HG03108 (cell line): Measurements from ENCODE around the gene GLYATL1B.
"Not testable (repeated sequence)": the region's sequence is repeated elsewhere in the genome, so short reads cannot be mapped to it uniquely, and the experiment has no call there.

Source experiments
- ATAC-seq: cut with Tn5 transposase; IDR thresholded peaks from one replicate; pipeline ENCODE4 v1.9.1; 2021; ENCODE audit warnings: moderate library complexity; ENCODE audit not compliant: unreplicated experiment

Gene GLYATL1B, protein sequence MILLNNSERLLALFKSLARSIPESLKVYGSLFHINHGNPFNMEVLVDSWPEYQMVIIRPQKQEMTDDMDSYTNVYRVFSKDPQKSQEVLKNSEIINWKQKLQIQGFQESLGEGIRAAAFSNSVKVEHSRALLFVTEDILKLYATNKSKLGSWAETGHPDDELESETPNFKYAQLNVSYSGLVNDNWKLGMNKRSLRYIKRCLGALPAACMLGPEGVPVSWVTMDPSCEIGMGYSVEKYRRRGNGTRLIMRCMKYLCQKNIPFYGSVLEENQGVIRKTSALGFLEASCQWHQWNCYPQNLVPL

DNA sequence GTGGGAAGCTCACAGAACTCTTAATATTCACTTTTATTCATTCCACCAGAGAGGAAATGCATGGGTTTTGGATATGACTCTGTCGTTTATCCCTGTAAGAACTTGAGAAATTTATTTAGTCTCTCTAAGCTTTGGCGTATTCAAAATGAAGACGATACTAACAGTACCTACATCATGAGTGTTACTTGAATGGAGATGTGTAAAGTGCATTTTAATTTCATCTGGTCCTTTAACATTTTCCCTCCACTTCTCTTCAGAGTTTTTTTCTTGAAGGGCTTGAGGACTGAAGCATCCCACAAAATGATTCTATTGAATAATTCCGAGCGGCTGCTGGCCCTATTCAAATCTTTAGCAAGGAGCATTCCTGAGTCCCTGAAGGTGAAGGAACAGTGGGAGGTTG, at the start of gene GLYATL1B:
Gene GLYATL1B, plus strand, starts transcription at position 301 of the 400 bp plus-strand sequence. Its CDS starts 0 bp downstream, at position 301.
- not testable (repeated sequence) for ATAC-seq

DNA sequence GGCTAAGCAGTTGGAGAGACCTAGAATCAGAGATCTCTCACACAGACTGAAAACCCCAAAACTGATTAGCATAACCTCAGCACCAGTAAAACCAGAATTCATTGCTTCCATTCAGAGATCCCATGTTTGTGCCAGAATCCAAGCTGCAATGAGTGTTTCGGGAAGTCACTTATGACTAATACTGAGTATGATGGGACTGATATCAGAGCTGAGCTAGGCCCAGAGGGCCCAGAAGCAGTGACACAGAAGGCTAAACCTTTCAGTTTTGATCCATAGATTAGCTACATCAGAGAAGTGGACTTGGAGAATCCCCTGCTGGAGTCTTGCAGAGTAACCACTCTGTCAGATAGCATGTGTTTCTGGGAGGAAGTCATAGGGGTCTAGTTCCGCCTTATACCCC, 49.6 kb upstream of the GLYATL1B start:
- not testable (repeated sequence) for ATAC-seq

DNA sequence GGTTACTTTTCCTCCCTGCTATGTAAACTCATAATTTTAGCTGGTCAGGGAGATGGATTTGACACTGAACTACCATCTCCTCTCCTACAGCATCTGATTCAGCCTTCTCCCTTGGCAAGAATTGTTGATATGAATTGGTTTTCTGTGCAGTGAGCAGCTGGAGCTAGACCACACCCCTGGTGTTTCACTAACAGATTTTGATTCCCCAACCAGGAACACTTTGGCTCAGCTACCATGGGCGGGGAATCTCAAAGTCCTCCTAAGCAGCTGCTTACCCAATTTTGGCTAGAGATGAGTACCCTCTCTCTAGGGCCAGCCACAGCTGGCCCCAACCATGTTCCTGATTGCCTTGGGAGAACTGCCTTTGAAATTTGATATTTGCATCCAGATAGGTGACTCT, 48.7 kb upstream of the GLYATL1B start:
- not testable (repeated sequence) for ATAC-seq

DNA sequence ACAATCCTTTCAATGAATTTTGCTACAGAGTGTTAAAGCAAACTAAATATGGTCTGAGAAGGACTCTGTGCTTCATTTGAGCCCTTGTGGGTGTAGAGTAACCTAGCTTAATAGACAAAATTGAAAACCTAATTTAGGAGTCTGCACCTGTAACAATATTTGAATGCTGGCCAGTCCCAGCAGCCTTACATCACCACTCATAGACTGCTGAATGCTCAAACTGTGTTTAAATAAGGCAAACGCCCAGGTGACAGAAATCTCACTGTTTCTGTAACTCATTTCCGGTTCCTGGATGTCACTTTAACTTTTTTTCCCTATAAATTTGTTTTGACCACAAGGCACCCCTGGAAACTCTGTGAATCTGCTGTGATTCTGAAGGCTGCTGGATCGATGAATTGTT, 45.5 kb upstream of the GLYATL1B start:
- ATAC-seq, result no peak

DNA sequence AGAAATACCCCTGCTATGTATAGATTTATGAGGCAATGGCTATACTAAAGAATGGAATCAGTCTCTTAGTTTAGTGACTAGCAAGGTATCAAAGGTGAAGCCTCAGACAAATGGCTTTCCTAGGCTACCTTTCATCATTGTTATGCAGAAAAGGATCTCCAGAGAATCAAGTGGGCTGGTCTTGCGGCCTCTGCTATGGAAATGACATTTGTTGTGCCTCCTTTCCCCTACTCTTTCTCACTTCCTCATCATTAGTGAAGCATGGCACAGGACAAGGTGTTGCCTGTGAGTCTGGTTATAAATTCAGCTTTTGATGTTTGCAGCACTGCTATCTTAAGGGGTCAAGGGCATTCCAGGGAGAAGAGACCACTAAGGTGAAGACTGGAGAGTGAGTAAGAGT, 34.7 kb upstream of the GLYATL1B start:
- ATAC-seq, result peak; percentile 77

DNA sequence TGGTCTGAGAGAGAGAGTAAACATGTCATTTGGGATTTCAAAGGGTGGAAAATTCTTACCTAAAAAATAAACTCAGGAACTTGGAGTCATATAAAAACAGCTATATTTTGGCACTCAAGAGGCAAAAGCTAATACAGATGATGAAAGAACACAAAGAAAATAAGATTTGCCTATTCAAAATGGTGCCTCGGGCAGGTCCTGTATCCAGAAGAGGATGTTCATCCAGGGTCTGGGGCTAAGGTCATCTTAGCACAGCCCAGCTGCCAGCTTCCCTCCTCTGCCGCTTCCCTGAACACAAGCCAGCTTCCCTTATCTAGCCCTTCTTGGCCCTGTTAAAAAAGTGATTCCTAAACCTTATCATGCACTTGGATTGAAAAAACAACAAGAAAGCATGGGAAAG, 33.8 kb upstream of the GLYATL1B start:
- ATAC-seq, result not testable (repeated sequence)

DNA sequence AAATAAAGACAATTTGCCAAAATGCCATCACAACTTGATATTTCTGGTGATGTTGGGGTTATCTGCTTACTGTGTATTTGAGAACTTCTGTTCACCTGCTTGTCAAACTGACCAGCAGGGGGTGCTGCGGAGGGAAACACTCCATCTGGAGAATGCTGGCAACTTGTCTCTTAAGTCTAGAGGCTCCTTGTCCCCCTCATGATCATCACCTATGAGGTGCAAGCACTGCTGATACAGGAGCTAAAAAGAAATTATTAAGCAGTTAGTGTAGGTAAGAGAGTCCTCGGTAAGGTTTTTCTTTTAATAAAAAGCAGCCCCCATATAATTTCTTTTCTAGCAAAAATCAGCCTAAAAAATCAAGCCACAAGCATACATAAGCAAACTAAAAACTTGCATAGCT, 32.7 kb upstream of the GLYATL1B start:
- ATAC-seq, result no peak

DNA sequence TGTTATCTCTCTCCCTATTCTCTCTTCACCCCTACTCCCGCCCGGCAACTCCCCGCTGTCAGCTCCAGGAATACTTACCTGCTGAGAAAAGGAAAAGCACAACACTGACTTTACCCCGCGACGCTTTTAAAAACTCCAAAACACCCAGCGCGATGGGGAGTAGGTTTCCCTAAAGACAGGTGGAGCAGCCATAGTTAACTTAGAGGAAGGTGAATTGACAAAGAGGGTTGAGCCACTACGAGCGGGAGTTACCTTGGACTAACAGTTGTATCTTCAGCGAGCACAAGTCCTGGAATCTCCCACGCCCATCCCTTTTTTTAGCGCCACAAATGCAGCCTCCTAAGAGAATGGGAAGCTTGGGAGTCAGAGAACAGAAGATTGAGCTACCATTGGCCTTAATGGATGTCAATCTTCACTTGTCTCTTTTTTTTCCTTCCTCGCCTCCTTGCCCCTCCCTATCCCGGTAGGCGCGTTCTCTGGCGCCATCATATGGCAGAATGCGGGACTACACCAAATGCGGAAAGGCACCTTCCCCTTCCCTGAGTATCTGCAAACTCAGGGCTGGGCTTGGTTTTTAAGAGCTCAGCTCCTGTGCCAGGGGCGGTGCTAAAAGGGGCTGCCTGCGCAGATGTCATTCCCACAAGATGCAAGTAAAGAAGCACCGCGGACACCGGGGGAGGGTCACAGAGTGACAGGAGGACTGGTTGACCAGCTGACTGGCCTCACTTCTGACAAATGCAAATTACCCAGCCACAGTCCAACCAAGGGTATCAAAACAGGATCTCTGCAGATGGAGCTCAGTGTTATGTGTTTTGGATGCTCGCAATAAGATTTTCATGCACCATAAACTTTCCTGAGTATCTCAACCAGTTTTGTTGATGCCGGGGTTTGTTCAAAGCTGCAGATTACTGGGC, 27.7 kb upstream of the GLYATL1B start:
- ATAC-seq, result peak; percentile 83

DNA sequence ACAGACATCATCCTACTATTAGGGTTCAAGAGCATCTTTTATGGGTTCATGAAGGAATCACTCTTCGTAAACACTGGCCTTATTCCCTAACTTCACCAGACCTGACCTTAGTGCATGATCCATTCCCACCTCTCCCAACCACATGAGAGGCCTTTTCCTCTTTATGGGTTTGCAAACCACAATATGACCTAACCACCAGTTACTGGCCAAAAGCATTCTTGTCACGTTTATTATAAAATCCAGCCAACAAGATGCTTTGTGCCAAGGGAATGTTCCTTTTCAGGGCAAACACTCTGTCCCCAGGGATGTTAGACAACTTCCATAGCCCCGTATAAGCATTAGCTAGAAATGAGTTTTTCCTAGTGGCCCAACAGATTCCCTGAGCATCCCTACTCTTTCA, 26.0 kb upstream of the GLYATL1B start:
- not testable (repeated sequence) for ATAC-seq

DNA sequence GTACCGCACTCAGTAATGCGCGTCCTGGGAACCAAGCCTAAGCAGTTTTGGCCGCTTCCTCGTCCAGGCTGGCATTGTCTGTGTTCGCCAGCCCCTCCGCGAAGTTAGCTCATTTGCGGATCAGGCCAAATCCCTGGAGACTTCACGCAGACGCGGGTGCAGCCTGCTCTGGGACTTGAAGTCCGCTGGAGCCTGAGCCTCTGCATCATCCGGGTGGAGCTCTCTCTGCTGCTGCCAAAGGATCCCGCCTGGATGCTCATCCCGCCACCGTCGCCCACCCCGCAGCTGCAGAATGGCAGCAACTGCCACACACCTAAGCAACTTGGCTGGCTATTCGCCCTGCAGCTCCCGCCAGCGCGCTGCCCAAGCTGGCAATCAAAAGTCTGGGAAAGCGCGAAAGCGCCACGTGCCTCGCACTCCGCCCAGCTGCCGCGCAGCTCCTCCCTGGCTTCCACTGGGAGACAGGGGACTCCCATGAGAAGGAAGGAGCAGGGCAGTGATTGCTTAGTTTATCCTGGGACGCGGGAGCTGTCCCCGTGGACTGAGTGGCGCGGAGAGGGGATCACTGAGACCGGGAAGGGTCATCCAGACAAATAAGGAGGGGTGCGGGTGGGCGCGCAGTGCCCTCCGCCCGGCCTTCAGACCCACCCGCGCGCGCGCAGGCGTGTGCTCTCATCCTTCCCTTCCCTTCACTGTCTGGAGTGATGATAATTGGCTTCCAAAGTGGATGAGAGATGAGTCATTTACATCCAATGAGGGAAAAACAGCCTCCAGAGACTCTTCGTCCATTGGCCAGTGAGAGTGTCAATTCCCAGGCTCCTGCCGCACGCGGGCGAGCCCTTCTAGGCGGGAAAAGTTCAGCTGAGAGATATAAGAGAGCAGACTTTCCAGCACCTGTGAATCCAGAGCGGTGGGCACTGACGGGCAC, 23.2 kb upstream of the GLYATL1B start:
- ATAC-seq, result no peak

DNA sequence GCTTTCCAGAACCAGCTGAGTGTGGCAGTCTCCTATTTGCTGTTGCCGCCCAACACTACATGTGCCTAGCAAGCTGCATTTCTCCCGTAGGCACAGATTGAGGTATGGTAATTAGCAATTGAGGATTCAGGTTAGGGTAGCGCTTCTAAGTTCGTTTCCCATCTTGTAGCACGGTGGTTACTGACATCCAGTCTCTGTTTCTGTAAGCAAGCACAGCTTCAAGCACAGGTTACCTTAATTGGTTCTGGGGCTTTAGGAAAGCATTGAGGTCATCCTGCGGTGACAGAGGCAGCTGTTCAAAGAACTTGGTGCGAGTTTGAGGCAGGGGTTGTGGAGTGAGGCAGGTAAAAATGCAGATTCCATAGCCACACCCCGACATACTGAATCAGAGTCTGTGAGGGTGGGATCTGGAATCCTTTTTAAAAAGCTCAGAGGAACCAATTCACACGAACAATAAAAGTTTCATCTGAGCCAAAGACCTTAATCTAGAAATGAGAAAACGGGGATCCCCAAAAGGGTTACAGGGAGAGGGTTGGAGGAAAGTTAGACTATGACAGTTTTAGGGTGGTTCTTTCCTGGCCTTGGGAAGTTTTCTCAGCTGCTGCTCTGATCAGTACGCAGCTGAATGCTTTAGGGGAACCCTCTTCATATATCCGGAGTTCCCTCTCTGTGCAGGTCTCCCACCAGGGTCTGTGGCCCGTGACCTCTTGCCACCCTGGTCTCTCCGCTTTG, 21.9 kb upstream of the GLYATL1B start:
- not testable (repeated sequence) for ATAC-seq

DNA sequence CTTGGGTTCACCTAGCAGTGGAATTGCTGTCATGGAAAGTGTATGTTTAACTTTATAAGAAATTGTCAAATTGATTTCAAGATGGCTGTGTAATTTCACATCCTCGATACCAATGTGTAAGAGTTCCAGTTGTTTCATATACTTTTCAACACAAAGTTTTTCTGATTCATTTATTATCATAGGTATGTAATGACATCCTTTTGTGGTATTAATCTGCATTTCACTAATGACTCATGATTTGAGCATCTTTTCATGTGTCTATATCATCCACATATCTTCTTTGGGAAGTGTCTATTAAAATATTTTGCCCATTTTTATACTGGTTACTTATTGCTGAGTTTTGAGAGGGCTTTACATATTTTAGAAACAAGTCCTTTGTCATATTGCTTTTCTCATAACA, 17.0 kb upstream of the GLYATL1B start:
- ATAC-seq, result no peak

DNA sequence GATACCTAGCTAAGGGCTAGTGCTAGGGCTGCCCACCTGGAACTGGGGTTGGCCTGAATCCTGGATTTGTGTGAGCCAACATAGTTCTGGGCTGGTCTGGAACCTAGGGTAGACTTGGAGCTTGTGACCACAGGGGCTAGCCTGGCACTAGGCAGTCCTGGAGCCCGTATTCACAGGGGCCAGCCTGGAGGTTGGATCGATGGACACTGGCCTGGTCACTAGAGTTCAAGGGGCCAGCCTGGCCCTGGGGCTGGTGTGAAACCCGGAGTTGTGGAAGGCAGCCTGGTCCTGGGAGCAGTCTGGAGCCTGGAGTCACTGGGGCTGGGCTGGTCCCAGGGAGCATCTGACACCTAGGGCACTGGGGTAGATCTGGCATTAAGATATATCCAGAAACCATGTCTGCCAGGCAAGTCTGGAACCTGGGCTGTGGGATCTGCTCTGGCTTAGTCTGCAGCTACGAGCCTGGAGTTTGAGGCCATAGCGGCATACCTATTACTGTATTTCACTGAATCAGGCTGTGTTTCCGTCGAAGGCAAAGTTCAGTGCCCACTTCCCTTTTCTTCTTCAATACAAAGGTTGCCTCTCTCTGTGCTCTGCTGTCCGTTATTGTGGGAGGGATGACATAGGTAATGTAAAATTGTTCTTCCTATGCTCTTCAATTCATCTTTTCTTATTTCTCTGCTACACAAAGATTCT, 9.1 kb upstream of the GLYATL1B start:
- peak; percentile 82 for ATAC-seq

DNA sequence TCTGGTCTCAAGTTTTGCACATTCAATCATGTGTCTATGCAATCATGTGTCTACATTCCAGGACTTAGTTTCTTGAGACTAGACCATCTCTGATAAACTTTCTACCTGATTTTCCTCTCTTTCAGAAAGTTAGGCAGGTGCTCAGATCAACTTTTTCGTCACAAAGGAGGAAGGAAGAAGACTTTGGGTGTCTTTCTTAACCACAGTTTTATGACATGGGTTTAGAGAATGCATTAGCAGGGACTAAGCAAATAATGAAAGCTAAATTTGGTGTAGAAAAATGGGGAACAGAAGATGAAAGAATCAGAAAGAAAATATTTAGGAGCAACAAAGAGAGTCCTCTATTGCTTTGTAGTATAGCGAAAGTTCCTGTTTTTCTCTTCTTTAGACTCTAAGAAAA, 7.7 kb upstream of the GLYATL1B start:
- no peak for ATAC-seq

DNA sequence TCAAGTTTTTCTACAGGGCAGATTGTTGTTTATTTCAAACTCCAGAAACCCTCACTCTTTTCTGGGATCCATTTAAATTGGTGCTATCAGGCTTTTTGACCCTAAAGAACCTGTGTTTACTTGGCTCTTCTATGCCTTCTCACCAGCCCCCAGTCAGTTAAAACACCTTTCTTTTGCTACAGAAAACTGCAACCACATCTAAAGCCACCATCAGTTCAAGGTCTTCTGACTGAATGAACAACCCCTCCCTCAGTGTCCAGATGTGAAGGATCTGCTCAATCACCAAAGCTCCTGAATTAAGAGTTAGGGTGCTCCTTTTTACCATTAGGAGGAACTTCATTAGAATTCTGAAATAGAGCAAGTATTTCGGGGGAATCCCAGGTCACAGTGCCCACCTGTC, 7.0 kb upstream of the GLYATL1B start:
- ATAC-seq, result no peak

DNA sequence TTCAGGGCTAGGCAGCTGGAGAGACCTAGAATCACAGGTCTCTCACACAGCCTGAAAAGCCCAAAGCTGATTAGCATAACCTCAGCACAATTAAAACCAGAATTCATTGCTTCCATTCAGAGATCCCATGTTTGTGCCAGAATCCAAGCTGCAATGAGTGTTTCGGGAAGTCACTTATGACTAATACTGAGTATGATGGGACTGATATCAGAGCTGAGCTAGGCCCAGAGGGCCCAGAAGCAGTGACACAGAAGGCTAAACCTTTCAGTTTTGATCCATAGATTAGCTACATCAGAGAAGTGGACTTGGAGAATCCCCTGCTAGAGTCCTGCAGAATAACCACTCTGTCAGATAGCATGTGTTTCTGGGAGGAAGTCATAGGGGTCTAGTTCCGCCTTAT, 5.7 kb upstream of the GLYATL1B start:
- not testable (repeated sequence) for ATAC-seq

DNA sequence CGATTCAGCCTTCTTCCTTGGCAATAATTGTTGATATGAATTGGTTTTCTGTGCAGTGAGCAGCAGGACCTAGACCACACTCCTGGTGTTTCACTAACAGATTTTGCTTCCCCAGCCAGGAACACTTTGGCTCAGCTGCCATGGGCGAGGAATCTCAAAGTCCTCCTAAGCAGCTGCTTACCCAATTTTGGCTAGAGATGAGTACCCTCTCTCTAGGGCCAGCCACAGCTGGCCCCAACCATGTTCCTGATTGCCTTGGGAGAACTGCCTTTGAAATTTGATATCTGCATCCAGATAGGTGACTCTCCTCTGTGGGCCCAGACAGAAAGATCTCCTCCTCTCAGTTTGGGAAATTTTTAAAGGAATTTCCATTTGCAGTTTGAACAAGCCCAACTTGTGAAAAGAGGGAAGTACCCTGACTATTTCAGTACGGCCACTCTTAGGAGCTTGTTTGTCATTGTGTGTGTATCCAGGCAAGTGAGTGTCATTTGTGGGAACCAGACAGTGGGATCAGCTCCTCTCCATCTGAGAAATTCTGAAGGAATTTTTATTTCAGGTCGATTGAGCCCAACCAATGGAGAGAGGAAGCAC, 4.6 kb upstream of the GLYATL1B start:
- not testable (repeated sequence) for ATAC-seq

DNA sequence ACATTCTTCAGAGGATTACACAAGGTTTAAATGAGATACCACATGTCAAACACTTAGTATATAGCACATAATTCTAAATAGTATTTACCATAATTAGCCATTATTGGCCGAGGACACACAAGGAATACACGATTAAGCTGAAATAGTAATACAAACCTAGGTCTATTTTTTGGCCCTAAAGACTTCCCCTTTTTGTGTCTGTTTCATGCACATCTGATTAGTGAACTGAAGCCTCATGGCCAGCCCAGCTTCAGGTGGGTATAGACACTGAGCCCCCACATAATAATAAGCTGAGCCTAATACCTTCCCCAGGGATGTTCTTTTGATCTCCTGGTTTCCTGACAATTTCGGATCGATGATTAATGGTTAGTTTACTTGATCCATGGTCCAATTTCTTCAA, 2.1 kb downstream of the GLYATL1B start:
- ATAC-seq, result no peak

DNA sequence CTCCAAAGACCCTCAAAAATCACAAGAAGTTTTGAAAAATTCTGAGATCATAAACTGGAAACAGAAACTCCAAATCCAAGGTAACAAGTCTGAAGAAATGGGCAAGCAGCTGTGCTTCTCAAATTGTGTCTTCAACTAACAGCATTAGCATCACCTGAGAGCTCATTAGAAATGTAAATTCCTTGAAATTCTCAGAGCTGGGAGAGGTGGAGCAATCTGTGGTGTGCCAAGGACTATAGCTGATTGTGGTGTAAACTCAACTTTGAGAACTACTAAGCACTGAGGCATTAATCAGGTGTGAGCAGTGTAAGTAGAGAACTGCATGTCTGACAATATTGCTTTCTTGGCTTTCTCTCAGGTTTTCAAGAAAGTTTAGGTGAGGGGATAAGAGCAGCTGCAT, 7.5 kb downstream of the GLYATL1B start:
- ATAC-seq, result not testable (repeated sequence)
